DLD1 (cell line): ENCODE data around the gene CBLB.

Source experiments
- in situ Hi-C: cut with HindIII; loops from 2 replicates; pipeline ENCODE4 v1.10.0; 2017; ENCODE audit warnings: low sequenced_read_pairs

The CBLB gene

GRCh38 chr3:105847865-105848264, 20.9 kb downstream of the CBLB start:
- in situ Hi-C loops, result no loop called here

- in situ Hi-C loops, result no loop called here
Observed at GRCh38 chr3:105847452-105847851, 21.4 kb downstream of the CBLB start.

- in situ Hi-C loops, result no loop called here
Observed at GRCh38 chr3:105846809-105847208, 22.0 kb downstream of the CBLB start.

GRCh38 chr3:105845488-105845887, 23.3 kb downstream of the CBLB start:
- in situ Hi-C loops, result no loop called here

- in situ Hi-C loops, result no loop called here
Observed at GRCh38 chr3:105844704-105845103, 24.1 kb downstream of the CBLB start.

GRCh38 chr3:105843994-105844393, 24.8 kb downstream of the CBLB start:
- in situ Hi-C loops, result no loop called here

GRCh38 chr3:105842943-105843342, 25.9 kb downstream of the CBLB start:
- in situ Hi-C loops, result no loop called here

- in situ Hi-C loops, result no loop called here
Observed at GRCh38 chr3:105842449-105842848, 26.4 kb downstream of the CBLB start.

- in situ Hi-C loops, result no loop called here
Observed at GRCh38 chr3:105837947-105838346, 30.9 kb downstream of the CBLB start.

GRCh38 chr3:105837143-105837740, 31.6 kb downstream of the CBLB start:
- in situ Hi-C loops, result no loop called here

- in situ Hi-C loops, result no loop called here
Observed at GRCh38 chr3:105836533-105836932, 32.3 kb downstream of the CBLB start.

GRCh38 chr3:105835606-105836005, 33.2 kb downstream of the CBLB start:
- in situ Hi-C loops, result no loop called here

- in situ Hi-C loops, result no loop called here
Observed at GRCh38 chr3:105834768-105835167, 34.0 kb downstream of the CBLB start.

- in situ Hi-C loops, result no loop called here
Observed at GRCh38 chr3:105832644-105833043, 36.2 kb downstream of the CBLB start.

- in situ Hi-C loops, result no loop called here
Observed at GRCh38 chr3:105830836-105831235, 38.0 kb downstream of the CBLB start.

- in situ Hi-C loops, result no loop called here
Observed at GRCh38 chr3:105829871-105830622, 38.8 kb downstream of the CBLB start.

GRCh38 chr3:105829229-105829628, 39.6 kb downstream of the CBLB start:
- in situ Hi-C loops, result no loop called here

GRCh38 chr3:105828703-105829102, 40.1 kb downstream of the CBLB start:
- in situ Hi-C loops, result no loop called here

- in situ Hi-C loops, result no loop called here
Observed at GRCh38 chr3:105827959-105828358, 40.9 kb downstream of the CBLB start.

- in situ Hi-C loops, result no loop called here
Observed at GRCh38 chr3:105826778-105827634, 41.8 kb downstream of the CBLB start.

GRCh38 chr3:105824129-105824528, 44.7 kb downstream of the CBLB start:
- in situ Hi-C loops, result no loop called here
